GM18511 (cell line): ENCODE measurements around the gene YPEL5.

Experiments
- ATAC-seq: cut with Tn5 transposase; IDR thresholded peaks from one replicate; pipeline ENCODE4 v1.9.1; 2021; ENCODE audit warnings: mild to moderate bottlenecking, moderate library complexity; ENCODE audit not compliant: unreplicated experiment

Gene YPEL5

DNA sequence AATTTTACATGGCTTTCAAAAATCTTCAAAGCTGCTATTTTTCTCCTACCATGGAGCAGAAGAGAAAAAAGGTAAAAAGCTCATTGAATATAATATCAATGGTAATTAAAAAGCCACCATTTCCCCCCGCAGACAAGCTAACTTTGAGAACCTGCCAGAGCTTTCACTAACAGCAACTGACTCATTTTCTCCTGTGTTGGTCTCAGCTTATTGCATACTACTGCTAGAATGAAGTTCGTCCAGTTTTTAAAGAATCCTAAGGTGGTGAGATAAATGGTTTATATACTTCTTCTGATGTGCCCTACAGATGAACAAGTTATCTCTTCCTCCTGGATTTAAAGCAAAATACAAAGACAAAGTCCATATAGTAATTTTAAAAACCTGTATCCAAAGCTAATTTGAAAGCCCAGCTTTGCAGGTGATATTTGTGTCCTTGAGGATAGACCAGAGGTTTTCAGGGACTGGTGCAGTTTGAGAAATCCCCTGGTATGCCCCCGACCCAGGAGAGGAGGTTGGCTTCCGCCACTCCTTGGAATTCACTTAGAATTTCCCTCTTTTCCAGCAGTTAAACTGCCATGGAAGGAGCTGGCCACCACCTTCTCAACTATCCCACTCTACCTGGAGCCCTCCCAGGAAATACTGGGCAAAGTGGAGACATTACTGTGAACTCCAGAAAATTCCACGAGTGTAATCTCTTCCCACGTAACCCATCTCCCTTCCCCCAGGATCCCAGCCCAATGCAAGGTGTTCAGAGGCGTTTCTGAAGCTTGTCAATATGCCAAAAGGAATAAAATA lies 17.5 kb downstream of the YPEL5 start:
- no peak for ATAC-seq

DNA sequence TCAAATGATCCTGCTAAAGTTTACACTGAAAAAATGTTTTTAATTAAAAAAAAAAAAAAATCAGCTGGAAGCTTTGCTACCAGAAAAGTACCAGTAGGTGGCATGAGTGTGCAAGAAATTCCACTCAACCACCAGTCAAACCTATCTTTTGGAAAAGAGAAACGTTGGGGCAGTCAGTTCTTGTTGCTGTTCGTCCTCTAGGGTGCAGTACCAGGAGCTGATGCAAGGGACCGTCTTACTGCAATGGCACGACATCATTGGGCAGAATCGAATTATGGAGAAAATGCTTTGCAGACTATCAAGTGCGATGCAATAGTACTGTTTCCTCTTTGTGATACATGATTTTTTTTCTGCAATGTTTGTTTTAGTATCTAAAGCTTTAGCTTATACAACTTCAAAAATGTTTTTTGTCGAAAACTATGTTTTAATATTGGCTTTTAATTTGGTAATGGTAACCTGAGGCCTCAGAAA lies 18.3 kb downstream of the YPEL5 start:
- peak; percentile 96 for ATAC-seq

GRCh38 chr2:30165617-30166016 lies 18.8 kb downstream of the YPEL5 start:
- ATAC-seq, result no peak

DNA sequence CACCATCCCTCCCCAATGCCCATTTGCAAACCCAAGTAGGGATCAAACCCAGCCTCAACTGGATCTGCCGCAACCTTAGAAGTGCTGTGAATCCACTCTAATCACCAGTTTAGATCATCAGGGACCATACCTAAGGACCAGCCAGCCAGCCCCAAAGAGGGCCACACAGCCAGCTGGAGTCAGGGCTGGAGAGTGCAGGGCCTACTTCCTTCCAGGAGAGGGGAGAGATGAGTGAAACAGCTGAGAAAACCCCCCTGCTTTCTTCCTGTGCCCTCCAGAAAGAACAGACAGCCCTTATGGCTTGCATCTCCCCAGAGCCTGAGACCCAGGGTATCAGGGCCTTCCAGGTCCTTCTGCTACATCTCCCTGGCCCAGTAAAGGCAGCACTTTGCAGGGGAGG lies 25.8 kb downstream of the YPEL5 start:
- ATAC-seq, result no peak

DNA sequence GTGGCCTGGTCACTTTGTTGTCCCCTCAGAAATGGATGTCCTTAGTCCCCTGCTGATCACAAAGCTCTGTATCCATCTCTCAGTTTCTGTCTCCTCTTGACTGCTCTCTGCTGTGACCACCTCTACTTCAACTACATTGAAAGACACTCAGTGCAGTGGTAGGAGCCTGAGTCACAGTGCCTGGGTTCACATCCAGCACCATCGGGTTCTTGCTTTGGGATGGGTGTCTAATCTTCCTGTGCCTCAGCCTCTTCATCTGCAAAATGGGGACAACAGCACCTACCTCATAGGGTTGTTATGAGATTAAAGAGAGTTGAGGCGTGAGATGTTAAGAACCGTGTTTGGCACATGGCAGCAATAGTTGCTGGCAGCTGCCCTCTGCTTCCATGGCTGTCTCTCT lies 30.6 kb downstream of the YPEL5 start:
- ATAC-seq, result no peak

DNA sequence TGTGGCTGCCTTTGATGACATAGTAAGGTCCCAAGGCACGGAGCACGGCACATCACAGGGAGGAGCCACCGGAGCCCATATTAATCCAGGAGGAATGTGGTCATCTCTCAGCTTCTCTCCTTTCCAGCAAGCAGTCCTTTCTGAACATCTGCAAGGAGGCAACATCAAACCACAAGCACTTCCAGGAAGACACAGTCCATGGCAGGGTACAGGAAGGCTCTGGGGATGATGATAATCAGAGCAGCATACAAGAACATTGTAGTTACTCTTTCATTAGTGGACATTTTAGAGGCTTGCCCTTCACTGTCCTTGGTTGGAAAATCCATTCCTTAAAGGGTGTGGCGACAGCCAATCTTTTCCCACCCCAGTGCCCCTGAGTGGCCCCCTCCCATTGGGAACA lies 31.1 kb downstream of the YPEL5 start:
- ATAC-seq, result no peak

DNA sequence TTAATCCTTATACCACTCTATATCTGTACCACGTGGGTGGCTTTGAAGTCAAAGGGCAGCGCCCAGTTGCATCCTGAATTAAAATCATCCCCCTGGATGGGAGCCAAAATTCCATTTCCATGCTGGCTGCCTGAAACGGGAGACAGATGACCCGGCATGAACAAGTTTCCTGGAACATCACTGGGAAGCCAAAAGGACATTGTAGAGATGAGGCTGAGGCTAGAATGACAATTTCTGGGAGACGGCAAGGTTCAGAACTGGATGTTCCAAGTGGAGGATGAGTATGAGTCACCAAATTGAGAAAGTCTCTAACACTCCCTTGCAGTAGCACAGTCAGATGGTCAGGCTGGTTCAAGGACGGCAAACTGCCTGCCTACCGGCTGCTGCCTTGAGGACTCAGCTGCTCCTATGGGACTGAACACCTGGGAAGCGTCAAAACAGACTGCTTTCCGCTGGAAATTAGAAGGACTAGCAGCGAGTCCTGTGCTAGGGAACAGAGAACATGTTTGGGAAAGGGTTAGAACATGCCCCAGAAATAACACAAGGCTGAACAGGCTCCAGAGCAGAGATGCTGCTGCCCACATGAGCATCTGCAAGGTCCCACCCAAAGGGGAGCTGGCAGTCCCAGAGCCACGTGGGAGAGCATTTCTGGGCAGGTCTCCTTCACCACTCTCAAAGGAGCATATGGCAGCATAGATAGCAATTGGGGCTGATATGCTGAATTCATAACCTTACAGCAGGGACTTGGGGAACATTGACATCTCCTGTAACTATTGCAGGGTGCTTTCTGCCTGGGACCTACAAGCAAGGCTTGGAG lies 32.0 kb downstream of the YPEL5 start:
- no peak for ATAC-seq

DNA sequence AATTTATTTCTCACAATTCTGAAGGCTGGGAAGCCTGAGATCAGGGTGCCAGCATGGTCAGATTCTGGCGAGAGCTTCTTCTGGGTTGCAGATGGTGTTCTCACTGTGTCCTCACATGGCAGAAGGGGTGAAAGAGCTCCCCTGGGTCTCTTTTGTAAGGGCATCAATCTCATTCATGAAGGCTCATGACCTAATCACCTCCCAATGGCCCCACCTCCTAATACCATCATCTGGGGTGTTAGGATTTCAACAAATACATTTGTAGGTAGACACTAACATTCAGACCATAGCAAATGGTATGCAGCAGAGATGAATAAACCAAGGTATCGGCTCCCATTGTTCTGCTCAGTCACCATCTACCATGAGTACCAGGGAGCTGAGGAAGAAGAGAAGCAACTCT lies 32.7 kb downstream of the YPEL5 start:
- ATAC-seq, result no peak

DNA sequence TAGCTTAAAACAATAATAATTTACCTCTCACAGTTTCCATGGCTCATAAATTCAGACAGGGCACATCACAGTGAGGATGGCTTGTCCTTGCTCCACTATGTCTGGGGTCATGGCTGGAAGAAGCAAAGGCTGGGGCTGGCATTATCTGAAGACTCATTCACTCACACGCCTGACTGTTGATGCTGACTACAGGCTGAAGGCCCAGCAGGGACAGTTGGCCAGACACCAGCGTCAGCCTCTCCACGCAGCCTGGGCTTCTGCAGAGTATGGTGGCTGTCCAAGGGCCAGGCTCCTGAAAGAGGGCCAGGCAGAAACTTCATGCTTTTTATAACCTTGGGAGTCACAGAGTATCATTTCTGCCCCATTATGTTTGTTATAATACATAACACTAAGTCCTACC lies 33.4 kb downstream of the YPEL5 start:
- ATAC-seq, result no peak

DNA sequence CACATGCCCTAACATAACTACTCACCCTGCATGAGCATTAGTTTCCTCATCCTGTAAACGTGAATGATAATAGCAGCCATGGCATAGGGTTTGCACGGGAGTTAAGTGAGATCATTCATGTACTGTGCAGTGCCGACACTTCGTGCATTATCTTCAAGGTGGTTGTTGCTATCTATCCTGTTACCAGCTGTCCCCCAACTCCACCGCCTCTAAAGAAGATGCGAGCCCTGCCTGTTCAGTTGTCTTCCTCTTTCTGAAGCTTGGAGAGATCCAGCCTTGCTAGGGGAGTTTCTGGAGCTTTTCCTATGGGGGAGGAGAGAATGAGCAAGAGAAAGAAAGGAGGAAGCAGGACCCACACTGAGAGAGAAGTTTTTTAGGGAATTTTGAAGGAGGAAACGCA lies 34.4 kb downstream of the YPEL5 start:
- ATAC-seq, result no peak

GRCh38 chr2:30184035-30184434 lies 37.2 kb downstream of the YPEL5 start:
- ATAC-seq, result no peak

GRCh38 chr2:30185178-30185577 lies 38.4 kb downstream of the YPEL5 start:
- ATAC-seq, result no peak

GRCh38 chr2:30188292-30188691 lies 41.5 kb downstream of the YPEL5 start:
- no peak for ATAC-seq

GRCh38 chr2:30190637-30191036 lies 43.8 kb downstream of the YPEL5 start:
- ATAC-seq, result no peak

DNA sequence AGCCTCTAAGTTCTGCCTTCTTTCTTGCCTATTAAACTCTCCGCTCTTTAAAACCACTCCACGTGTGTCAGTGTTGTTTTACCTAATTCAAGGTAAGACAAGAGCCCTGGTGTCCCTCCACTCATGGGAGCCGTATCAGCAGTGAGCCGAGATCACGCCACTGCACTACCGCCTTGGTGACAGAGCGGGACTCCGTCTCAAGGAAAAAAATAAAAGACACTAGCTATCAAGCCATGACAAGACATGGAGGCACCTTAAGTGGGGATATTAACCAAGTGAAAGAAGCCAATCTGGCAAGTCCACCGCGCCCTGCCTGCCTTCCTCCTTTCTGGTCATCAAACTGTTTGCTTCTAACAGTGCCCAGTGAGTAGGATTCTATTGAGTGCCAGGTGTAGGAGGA lies 44.3 kb downstream of the YPEL5 start:
- no peak for ATAC-seq

DNA sequence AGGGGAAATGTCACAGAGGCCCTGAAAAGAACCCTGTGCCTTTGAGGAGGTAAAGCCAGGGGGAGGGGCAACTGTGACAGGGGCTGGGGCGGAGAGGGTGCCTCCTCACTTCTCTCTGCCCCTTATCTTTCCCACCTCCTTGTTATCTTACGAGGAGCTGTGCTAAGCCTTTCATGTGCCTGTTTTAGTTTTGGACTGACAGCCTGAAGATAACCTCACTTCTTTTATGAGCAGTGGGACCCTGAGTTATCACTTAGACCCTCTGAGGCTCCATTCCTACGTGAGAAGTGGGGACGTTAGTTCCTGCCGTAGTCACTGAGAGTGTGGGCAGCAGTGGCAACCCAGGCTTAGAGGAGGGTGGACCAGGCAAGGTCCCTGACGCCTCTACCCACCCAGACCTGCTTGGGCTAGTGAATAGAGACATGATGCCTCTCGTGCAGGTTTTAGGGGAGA lies 45.0 kb downstream of the YPEL5 start:
- no peak for ATAC-seq

DNA sequence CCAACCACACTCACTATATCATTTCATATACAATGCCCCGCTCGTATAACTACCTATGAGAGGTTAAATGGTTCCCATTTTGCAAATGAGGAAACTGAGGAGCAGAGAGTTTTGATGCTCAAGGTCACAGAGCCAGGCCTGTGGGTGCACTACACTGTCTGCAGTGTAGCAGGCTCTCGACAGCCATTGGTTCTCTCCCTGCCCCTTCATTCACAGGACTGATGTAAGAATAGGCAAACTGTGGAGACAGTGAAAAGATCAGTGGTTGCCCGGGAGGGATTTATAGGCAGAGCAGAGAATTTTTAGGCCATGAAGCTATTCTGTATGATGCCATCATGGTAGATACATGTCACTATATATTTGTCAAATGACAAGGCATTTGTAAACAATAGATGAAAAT lies 45.5 kb downstream of the YPEL5 start:
- ATAC-seq, result no peak

GRCh38 chr2:30193104-30193681 lies 46.4 kb downstream of the YPEL5 start:
- no peak for ATAC-seq

GRCh38 chr2:30194421-30194820 lies 47.6 kb downstream of the YPEL5 start:
- ATAC-seq, result no peak

GRCh38 chr2:30195016-30195415 lies 48.2 kb downstream of the YPEL5 start:
- no peak for ATAC-seq

GRCh38 chr2:30197570-30198192 lies 50.9 kb downstream of the YPEL5 start:
- no peak for ATAC-seq
